HG02884 (cell line): ENCODE results near the gene LDAH.

Experiments used
- ATAC-seq: cut with Tn5 transposase; IDR thresholded peaks from one replicate; pipeline ENCODE4 v1.9.1; 2021; ENCODE audit warnings: mild to moderate bottlenecking, moderate library complexity; ENCODE audit not compliant: unreplicated experiment

The LDAH gene

DNA sequence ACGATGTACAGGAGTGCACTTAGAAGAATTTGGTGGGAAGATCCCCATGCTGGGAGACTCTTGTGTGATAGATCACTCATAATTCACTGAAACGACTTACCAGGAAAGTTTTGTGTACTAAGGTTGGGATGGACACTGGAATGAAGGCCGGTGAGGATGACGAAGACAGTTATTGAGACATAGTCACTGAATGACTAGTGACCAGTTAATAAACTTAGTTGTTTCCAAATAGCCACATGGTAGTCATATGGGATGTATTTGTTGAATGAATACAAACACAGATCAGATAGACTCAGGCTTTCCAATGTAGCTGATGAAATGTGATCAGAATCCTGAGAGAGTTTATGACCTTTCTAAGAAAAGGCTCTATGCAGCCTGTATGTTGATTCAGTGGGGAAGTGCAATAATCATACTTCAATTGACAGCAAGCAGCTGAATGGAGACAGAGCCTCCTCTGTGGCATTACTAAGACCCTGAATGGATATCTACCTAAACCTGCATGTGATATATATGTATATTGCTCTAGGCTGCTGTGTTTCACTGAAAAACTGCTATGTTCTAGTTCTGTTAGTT lies 135.6 kb downstream of the LDAH start:
- no peak for ATAC-seq

DNA sequence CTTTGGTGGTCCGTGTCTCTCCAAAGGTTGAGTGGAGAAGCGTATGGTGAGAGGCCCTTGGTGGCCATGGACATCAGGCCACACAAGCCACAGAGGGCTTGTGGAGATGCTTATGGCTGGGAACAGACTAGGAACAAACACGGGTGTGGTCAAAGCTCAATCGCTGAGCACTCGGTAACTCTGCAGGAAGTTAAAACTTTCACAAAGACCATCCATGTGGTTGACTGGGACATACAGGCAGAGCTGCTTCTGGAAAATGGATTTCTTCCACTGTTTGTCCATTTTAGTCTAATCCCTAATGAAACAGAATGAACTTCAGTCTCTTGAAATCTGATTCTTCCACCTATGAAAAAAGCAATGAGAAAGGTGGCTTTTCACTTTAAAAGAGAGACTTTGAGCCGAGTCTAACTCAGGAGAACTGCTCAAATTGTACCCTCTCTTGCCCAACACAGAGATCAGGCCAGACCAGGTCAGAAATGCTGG lies 138.3 kb downstream of the LDAH start:
- ATAC-seq = no peak

DNA sequence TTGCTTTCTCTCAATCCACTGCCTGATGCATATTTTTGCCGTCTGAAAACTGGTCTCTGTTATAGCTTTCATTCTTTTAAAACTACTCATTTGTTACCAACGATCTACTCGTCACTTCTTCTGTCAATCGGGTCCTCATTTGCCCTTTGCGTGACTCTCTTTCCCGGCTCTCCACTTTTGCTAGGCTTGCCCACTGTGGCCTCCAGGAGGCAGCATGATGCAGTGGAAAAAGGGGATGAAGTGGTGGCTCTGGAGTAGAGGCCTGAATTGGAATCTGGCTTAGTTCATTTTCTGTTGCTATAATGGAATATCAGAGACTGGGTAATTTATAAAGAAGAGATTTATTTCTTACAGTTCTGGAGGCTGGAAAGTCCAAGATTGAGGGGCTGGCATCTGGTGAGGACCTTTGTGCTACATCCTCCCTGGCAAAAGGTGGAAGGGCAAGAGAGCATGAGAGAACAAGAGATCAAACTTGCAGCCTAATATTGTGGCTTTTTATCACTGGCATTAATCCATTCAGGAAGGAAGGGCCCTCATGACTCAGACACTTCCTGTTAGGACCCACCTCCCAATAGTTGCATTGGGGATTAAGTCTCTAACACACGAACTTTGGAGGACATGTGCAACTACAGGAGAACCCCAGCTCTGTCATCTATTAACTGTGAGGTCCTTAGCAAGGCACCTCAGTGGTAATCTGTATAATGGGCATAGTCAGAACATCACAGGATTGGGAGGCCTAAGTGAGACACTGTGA lies 140.6 kb downstream of the LDAH start:
- ATAC-seq = no peak

DNA sequence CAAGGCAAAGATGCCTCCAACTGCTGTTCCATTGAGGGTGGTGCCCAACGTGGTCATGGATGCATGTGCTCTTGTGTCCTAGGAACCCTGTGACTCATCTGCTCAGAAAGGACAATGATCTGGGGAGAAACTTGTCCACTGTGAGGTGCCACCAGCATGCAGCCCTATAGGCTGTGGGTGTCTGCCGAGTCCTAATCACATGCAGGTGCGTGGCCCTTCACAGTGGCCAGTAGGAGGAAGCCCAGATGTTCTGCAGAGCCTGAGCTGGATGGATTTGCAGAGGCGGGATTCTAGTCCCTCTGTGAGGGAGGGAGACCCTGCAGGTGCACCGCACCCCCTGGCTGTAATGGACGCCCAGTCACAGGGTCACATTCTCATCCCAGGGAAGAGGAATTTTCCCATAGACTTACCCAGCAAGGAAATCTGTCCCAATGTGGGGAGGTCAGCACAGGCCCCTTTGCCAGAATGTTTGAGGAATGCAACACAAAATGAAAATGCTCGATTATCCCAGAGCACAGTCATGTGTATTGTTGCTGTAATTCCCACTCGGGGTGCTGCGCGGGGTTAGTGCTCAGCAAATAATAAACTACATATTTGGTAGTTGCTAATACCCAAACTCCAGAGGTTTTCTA lies 142.0 kb downstream of the LDAH start:
- no peak for ATAC-seq

DNA sequence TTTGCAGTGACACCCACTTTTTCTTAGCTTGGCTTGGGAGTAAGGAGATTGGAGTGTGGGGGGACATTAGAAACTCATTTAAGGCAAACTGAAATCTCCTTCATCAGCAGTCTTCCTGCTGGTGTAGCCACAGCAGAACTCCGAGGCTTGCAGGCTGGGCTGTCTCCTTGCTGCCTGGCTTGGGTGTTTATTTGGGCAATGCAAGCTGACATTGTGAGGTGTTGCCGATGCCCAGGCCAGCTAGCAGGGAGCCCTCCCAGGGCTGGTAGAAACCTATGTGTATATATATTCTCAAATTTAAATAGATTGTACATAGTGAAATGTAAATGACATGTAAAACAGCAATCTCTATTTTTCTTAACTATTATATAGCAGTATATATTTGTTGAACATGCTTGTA lies 144.1 kb downstream of the LDAH start:
- no peak for ATAC-seq

DNA sequence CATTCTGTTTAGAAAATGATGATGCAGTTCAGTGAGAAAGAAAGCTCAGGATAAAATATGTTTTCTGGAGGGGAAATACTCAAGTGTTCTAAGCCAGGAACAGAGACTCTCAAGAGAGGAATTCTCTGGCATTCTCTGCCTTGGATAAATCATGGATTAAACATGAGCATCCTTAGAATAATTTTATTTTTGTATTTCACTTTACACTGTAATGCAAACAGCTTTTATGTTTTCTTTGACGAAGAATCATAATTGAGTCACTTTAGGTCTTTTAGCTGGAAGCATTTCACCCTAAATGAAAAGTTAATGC lies 144.9 kb downstream of the LDAH start:
- no peak for ATAC-seq

DNA sequence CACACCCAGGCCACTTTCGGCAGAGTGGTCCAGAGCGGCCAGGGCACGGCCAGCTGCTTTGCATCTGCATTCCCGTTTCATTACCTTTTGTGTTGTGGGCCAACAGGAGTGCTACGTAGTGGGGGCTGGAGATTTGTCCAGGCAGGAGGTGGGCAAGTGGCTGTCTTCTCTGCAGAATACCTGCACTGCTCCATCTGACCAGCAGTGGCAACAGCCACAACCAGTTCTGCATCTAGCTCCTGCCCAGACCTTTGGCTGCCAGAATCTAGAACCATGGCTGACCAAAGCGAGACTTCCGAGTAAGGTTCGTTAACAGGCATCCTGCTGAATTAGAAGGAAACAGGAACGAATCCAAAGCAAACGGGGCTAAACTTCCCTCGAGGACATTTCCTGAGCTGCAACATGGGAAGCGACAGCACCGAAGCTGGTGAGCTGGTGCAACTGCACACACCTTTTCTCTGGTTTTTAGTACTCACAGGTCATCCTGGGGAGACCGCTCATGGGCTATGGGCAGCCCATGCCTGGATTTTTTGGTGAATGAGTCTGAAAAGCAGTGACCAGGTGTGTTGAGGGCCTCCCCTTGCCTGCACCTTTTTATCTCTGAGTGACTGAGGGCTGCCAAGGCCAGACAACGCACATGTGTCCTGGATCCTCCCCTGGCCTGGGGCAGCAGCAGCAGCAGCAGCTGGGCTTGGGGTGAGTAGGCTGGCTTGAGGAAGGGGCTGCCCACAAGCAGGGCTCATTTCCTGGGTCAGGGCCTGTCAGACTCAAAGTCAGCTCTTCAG lies 145.4 kb downstream of the LDAH start:
- peak; percentile 28 for ATAC-seq

DNA sequence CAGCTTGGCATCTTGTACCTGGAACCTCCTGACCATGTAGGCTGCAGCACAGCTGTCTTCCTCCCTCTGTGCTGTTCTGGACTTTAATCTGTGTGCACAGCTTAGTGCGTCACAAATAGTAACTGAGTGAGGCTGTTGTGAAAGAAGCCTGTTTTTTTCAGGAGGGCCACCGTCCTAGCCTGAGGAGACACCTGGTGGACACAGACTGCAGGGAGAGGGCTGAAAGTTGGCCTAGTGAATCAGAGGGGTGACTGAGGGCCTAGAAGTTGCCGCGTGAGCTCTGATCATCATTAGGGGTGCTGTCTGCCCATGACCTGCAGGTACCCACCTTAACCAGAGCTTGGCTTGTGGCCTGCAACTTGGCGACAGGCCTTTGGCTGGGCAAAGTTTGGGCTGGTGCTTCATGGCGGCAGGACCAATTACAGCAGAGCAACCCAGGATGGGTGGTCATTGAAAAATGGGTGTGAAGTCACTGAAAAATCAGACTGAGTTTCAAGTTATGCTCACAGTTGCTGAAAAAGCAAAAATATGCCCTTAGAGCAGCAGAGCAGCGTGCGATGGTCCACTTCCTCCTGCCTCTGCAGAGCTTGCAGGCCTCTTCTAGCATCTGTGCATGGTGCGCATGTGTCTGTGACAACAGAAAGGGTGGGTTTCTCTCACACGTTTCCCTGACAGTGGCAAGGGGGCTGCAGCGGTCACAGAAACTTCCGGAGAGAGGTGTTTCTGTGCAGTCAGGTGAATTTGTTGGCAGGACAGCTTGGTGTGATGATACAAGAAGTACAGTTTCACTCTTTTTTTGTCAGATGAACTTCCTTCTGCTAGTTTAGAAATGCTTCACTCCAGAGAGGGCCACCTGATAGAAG lies 146.3 kb downstream of the LDAH start:
- ATAC-seq = peak; percentile 65

DNA sequence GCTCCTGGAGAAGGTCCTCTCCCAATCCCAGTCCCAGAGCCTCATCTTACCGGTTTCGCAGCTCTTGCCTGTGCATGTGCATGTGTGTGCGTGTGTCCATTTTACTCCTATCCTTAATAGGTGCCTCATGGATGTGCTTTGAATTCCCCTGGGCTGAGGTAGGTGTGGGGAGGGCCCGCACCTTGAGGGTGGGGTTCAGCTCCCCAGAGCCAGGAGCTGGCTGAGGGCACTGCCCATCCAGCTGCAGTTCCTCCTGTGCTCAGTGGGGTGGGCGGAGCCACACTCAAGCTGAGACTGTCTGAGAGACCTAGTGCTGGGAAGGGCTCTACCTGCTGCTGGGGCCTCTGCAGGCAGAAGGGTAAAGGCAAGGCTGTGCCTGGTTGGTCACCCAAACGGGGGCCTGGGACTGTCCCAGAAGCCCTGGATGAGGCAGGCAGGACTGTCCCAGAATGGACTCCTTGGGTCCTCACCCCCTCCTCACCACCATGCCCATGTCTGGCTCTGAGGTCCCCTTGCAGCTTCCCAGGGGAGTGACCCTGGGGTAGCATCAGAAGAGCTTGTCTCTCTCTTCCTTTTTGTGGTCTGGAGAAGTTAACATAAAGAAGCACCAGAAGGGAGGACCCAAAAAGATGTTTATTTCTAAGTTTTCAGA lies 147.1 kb downstream of the LDAH start:
- ATAC-seq = peak; percentile 59

DNA sequence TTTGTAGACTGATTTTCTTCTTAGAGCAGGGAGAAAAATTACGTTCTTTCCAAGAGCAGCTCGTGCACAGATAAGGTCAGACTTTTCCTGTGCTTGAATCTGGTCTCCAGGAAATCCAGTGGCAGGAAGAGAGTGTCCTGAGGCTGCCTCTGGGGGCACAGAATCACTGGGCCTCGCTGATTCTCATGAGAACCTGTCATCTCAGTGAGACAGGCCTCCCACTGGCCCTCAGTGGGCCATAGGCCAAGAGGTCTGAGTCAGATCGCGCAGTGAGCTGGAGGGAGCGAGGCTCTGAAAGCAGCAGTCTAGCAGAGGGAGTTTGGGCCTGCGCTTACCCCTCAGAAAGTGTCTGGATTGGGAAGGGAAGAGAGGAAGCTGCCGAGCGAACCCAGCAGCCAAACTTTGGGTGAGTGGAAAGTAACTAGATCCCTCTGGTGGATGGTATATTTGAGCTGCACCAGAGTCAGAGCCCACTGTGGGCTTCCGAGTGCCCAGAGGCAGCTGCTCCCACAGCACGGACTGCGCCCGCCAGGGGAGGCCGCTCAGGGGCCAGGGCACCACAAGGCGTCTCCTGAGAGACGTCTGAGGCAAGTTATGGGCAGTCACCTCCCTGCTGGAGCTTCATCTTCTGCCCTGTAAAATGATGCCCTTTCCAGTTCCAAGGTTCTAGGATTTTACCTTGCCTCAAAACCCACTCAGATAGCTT lies 147.8 kb downstream of the LDAH start:
- no peak for ATAC-seq

DNA sequence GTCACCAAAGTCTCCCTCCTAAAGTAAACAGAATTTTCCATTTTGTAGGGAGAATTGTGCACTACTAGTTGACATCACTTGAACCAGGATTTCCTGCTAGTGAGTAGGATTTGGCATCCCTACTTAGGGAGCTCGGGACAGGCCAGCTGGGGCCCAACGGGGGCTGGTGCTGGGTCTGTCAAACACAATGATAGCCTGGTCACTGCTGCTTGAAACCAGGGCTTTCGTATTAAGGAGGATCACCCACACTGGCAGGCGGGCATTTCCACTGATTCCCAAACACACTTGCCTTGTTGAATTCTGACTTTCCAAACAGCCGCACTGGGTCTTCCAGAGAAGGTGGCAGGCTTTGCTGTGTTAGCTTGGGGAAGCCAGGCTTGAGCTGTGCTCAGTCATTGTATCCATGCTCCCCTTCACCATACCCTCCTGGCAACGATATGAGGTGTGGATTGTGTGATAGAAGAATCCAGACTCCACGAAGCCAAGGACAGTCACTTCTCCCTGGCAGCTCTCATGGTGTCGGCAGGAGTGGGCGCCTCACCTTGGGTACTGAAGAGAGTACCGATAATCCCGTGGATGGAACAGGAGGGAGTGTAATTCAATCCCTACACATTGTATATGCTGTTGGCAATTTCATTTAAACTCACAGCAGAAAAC lies 148.5 kb downstream of the LDAH start:
- no peak for ATAC-seq

DNA sequence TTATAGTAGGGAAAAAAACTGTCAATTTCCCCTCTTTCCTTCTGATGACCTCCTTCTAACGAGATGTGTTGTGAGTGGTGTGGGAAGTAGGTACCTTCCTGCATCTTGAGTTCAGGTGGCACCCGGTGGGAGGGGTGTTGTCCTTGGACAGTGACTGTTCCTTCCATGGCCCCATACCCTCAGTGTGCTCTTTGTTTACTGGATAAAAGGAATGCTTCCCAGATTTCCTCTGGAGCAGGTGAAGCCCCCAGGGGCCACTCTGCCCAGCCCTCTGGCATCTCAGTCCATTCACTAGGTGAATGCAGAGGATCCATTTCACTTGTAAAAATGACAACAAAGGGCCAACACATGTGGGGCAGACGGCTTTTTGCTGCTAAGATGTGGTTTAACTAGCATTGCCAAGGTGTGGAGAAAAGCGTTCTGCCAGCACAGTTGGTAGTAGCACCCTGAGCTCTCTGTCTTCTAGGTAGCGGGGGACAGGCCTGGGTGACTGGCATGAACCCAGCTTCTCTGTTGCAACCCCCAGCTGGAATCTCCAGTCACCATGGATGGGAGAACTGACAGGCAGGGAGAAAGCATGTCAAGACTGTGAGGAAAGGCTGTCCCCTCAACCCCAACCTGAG lies 149.1 kb downstream of the LDAH start:
- ATAC-seq = no peak

DNA sequence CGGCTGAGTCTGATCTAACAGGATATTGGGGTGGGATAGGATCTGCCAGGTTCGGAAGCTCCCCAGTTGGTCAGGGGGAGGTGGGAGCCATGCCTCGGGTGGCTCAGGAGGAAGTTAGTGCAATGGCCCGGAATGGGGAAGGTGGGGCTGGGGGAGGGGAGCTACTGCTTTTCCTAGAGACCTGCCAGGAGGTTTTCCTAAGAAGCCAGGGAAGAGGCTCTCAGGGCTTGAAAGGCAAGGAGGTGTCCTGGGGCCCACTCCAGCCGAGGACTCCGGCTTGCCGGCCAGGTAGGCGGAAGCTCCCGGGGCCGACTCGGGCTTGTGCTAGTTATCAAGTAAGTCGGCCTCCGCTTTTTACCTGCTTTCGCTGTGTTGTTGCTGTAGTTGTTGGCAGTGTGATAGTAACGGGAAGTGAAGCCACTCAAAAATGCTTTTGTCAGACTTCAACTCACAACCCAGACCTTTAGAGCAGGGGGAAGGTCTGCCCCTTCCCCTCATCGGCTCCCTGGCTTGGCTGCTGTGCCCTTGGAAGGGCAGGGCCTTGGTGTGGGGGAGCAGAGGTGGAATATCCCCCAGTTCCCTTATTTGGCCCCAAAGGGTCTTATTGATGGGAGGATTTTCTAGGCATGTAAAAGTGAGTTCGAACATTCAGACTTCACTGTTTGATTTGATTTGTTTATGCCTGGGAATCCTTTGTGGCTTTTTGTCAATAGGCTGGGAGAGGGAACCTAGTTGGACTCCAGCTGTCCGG lies 150.5 kb downstream of the LDAH start:
- no peak for ATAC-seq

DNA sequence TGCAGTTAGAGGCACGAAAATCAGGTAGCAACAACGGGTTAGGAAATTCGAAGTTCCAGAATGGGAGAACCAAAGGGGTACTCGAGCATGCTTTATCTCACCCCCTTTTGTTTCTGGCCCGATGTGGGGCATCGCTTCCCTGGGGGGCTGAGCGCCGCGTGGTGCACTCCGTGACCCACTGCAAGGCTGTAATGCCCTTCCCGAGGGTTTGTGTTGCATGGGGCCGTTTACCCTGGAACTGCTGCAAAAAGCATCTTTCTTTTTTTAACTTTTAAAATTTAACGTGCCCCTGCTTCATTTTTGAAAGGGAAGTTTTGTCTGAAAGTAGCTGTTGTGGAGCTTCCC lies 151.2 kb downstream of the LDAH start:
- no peak for ATAC-seq

DNA sequence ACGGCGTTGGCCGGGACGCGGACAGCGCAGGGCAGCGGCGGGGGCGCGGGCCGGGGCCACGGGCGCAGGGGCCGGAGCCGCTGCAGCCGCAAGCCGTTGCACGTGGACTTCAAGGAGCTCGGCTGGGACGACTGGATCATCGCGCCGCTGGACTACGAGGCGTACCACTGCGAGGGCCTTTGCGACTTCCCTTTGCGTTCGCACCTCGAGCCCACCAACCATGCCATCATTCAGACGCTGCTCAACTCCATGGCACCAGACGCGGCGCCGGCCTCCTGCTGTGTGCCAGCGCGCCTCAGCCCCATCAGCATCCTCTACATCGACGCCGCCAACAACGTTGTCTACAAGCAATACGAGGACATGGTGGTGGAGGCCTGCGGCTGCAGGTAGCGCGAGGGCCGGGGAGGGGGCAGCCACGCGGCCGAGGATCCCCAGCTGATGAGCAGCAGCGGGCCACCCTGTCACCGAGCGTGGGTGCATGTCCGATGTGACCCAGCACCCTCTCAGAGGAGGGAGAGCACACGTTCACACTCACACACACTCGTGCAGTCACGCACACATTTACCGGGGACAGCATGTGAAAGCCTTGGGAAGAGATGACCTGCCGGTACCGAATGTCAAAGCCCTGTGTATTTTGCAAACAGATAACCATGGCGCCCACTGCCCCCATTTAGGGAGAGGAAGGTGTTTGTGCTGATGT lies 151.7 kb downstream of the LDAH start:
- no peak for ATAC-seq

DNA sequence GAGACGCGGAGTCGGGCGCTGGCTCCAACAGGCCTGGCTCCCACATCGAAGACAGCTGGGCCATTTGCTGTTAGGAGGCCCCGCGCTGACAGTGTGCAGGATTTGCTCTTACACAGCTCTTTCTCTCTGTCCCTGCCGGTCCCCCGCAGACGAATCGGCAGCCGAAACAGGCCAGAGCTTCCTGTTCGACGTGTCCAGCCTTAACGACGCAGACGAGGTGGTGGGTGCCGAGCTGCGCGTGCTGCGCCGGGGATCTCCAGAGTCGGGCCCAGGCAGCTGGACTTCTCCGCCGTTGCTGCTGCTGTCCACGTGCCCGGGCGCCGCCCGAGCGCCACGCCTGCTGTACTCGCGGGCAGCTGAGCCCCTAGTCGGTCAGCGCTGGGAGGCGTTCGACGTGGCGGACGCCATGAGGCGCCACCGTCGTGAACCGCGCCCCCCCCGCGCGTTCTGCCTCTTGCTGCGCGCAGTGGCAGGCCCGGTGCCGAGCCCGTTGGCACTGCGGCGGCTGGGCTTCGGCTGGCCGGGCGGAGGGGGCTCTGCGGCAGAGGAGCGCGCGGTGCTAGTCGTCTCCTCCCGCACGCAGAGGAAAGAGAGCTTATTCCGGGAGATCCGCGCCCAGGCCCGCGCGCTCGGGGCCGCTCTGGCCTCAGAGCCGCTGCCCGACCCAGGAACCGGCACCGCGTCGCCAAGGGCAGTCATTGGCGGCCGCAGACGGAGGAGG lies 152.4 kb downstream of the LDAH start:
- no peak for ATAC-seq
